SH-SY5Y (cell line): Measurements from ENCODE around the gene DDX50.

Experiments used
- GATA2 ChIP-seq: IDR thresholded peaks from 2 replicates; pipeline ENCODE4 v1.6.1; 2011; ENCODE audit warnings: mild to moderate bottlenecking, low read depth, low read length
- GATA3 ChIP-seq: IDR thresholded peaks from 2 replicates; pipeline ENCODE4 v1.6.1; 2011; ENCODE audit warnings: low read depth, mild to moderate bottlenecking, low read length, moderate library complexity

DNA sequence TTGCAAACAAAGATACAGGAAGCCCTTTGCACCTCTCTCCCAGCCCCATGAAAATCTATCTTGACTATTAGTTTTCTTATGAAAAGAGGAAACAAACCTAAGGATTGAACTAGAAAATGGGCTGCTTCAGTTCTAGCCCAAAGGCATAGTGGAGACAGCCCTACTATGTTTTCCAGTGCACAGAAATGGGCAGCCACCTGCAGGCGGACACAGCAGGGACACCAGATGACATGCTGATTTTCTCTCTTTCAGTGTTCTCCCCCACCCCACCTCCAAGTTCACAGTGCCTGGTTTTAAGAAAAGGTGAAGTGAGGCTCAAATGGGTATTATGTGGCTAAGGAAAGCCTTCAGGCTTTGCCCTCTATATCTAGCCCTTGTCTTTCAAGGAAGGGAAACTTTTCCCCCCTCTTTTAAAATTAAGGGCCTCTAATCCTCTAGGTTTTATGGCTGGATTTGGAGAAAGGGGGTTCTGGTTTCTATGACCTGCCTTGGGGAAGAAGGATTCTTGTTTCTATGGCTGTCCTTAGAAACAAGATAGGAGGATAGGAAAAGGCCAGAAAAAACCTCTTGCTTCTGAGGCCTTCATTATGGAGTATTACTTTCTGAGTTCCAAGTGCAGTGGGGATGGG lies 23.5 kb upstream of the DDX50 start:
- no peak for TF ChIP-seq GATA3
- TF ChIP-seq GATA2: no peak
